Brain pericyte (primary cell): ENCODE results near the gene DYNC1H1.
"Not testable (repeated sequence)": the region's sequence is repeated elsewhere in the genome, so short reads cannot be mapped to it uniquely, and the experiment has no call there.

Source experiments
- DNase-seq: peaks from one replicate; pipeline ENCODE4 v3.0.0-alpha.2; 2012; ENCODE audit warnings: low read depth, low spot score

DYNC1H1 gene

DNA sequence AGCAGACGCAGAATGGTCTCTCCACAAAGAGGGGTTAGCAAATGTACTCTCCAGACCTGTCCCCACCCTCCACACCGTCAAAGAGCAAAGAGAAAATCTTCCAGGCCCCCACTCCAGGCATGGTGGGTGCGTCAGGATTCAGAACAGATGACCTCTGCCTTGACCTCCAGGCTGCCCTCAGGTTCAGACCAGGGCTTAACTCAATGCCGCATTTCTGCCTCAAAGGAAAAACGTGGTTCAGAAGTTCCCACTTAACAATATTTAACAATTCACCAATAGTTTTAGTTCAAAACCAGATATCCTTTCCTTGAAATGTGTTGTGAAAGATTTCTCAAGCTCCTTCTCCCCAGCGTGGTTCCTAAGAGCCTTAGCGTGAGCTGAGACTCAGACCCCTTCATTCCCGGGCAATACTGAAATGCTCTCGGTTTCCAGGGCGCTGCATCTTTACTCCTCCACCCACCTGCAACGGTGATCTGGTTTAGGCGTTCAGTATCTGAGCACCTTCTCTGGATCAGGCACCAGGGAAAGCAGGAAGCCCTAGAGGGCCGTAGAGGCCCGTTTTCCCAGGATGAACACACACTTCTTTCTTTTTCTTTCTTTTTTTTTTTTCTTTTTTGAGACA lies 99.5 kb downstream of the DYNC1H1 start:
- DNase-seq = no peak

DNA sequence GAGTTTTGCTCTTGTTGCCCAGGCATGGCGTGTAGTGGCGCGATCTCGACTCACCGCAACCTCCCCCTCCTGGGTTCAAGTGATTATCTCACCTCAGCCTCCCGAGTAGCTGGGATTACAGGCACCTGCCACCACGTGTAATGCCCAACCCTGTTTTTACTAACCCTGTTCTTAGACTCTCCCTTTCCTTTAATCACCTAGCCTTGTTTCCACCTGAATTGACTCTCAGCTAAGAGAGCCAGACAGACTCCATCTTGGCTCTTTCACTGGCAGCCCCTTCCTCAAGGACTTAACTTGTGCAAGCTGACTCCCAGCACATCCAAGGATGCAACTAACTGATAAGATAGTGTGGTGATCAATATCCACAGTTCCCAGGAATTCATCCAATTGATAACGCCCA lies 100.2 kb downstream of the DYNC1H1 start:
- not testable (repeated sequence) for DNase-seq

DNA sequence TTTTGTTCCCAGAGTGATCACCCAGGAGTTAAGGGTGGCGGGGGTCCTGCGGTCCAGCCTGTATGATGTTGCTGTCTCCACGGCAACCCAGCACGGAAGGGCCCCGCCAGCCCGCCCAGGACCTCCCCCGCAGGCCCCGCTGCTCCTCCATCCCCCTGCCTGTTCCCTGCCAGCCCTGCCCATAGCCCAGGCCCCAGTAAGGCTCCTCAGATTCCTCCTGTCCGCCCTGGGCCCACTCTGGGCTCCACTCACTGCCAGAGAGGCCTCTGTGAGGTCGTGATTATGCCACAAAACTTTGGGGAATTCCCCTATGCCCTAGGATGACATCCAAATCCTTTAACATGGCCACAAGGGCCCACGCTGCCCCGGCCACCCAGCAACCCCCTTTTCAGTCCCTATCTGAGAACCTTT lies 101.7 kb downstream of the DYNC1H1 start:
- no peak for DNase-seq

DNA sequence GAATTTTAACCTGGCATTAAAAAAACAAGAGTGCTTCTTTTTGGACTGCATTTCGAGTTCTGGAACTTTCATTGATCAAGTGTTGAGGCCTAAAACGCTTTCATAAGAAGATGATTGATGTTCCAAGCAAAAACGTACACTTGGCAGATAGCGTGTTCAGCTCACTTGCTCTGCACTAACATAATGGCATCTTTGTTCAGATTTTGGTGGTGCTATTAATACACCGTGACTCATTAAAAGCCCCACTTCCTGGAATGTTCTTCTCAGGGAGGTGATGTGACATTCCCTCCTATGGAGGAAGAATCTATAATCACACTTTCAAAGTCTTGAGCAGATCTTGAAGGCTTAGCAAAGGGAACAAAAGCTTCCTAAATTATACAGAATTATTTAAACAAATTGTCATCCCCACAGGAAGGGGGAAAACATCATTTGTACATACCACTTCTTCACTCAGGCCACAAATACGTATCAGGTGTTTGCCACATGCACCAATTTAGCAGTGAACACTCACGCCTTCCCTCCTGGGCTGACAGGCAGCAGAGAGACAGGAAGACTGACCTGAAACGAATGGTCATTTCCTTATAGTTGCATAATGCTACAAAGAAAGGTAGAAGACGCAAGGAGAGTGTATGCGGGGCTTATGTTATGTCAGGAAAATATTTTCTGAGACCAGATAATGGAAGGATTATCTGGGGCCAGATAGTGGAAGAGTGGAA lies 107.1 kb downstream of the DYNC1H1 start:
- no peak for DNase-seq

DNA sequence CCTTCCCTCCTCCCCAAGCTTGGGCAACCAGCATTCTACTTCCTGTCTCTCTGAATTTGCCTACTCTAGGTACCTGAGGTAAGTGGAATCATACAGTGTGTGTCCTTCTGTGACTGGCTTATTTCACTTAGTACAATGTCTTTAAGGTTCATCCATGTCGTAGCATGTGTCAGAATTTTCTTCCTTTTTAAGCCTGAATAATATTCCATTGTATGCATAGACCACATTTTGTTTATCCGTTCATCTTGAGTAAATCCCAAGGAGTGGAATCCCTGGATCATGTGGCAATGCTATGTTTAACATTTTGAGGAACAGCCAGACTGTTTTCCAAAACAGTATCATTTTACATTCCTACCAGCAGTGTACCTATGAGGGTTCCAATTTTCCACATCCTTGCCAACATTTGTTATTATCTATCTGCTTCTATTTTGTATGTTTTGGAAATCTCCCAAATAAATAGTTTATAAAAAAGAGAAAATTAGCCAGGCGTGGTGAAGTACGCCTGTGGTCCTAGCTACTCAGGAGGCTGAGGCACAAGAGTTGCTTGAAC lies 110.1 kb downstream of the DYNC1H1 start:
- DNase-seq = no peak

DNA sequence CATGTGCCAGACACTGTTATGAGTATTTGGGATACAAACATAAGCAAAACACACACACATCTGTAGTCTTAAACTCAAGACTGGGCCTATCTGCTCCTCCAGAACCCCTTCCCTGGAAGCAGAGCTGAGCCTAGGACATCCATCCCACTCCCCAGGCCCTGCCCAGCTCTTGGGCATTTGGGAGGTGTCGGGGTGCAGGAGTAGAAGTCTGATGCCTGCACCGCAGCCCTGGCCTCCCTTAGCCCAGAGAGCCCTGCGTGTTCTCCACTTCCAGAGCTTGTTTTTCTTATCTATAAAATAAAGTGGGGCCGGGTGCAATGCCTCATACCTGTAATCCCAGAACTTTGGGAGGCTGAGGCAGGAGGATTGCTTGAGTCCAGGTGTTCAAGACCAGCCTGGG lies 110.8 kb downstream of the DYNC1H1 start:
- no peak for DNase-seq

DNA sequence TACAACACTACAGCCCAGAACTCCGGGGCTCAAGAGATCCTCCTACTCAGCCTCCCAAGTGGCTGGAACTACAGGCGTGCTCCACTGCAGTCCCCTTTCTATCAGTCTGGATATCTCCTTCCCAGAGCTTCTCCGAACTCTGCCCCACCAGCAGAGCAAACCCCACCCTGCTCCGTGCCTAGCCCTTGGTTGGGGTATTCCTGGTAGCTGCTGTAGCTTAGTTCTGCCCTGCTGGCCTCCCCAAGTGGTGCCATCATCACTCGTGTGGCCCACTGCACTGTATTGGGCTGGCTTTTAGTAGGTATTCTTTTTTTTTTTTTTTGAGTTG lies 113.0 kb downstream of the DYNC1H1 start:
- no peak for DNase-seq

DNA sequence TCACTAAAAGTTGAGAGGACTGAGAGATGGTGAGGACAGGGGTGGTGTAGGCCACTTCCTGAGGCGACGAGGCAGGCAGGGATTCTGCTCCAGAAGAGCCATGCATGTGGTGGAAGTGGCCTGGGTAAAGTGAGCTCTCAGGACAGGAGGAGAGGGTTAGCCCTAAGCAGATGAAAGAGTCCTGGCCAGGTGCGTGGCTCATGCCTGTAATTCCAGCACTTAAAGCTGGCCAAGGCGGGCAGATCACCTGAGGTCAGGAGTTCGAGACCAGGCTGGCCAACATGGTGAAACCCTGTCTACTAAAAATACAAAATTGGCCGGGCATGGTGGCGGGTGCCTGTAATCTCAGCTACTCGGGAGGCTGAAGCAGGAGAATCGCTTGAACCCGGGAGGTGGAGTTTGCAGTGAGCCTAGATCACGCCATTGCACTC lies 114.0 kb downstream of the DYNC1H1 start:
- not testable (repeated sequence) for DNase-seq

DNA sequence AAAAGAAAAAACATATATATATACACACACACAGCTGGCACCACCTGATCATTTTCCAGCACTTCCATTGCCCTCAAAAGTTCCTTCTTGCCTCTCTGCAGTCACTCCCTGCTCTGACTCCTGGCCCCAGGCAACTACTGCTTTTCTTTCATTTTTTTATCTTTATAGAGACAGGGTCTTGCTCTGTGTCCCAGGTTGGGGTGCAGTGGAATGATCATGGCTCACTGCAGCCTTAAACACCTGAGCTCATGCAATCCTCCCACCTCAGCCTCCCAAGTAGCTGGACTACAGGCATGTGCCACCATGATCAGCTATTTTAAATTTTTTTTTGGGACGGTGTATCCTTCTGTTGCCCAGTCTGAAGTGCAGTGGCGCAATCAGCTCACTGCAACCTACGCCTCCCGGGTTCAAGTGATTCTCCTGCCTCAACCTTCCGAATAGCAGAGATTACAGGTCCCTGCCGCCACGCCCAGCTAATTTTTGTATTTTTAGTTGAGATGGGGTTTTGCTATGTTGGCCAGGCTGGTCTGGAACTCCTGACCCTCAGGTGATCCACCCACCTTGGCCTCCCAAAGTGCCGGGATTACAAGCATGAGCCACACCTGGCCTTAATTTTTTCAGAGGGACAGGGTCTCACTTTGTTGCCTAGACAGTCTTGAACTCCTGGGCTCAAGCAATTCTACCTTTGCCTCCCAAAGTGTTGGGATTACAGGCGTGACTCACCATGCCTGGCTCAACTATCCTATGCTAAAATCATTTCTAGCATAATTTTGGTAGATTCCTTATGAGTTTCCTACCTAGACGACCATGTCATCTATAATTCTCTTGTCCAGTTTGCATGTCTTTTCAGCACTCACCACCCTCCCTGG lies 114.7 kb downstream of the DYNC1H1 start:
- no peak for DNase-seq

DNA sequence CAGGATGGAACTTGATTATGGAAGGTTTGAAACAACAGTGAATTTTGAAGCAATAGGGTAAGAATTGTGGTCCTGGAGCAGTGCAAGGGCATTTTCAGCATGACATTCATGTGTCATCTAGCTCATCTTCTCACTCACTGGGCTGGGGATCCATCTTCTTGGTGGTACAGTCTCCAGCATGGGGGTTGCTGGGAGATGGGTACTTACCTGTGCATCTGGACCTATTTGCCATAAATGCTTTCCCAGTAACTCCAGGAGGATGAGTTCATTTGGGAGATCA lies 115.3 kb downstream of the DYNC1H1 start:
- DNase-seq = no peak

DNA sequence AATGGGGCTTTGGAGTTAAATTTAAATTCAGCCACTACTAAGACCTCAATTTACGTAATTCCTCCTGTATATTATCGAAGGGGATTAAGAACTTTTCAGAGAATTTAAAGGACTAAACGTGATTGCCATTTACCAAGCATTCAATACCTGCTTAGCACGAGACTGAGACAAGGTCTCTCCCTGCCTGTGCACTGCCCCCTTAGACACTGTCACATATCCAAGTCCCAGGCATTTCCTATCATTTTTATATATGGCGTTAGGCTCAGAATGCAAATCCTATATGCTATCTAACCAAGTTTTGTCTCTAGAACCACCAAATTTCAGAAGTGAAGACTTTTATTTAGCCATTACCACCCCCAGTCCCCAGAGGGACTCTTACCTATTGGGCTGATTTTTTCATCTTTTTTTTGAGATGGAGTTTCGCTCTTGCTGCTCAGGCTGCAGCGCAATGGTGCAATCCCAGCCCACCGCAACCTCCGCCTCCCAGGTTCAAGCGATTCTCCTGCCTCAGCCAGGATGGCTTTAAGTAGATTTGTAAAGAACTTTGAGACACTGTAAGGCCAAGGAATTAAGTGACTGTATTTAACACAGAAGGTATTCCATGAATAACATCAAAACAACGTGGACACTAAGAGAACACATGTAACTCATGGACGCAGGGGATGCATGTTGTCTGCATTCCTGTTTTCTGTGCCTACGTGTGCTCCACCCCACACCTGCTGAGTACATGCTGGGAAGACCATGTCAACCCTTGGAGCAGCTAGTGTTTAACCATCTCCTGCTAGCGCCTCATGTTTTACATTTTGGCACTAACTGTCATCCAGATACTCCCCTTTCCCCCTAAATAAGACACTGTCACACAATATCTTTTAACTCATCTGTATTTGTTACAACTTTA lies 116.1 kb downstream of the DYNC1H1 start:
- DNase-seq = no peak

DNA sequence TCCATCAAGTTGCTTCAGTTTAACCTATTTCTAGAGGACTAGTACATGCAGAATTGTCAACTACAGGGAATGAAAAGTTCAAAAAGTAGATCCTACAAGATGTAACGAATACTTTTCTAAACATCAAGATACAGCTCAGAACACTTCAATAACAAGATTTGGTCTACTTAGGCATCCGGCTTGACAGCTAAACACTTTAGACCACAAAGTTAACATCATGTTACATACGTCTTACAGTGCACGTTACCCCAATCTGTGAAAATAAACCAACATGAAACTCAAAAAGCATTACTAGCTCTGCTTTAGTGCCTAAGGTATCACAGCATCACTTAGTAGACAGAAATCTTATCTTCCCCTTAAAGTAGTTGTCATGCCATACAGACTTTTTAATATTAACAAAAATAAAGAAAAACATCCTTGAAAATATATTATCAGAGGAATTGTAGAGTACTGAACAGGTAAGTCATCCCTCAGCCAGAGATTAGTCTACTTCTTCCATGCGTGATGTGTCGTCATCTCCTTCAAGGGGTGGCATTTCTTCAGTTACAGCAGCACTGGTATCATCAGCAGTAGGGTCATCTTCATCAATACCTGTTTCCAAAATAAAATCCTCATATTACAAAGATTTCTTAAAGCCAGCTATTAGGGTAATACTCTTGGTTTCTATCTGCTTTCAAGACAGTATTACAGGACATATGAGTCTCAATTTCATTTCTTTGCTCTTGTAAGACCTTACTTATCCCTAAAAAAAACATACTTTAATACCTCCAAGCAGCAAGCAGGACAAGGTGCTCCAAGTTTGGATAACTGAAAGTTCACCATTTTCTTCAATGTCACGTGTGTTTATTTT lies 117.1 kb downstream of the DYNC1H1 start:
- no peak for DNase-seq

DNA sequence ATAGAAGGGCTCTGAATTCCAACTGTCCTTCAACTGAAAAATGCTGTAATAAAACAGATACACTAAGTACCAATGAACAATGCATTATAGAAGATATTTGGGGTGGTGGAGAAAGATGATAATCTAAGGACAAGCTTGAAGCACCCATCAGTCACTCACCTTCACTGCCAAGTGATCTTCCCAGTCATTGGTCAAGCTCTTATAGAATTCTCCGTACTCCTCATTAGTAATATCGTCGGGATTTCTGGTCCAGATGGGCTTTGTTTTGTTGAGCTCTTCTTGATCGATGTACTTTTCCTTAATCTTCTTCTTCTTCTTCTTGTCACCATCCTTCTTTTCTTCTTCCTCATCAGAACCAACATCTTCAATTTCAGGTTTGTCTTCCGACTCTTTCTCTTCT lies 120.1 kb downstream of the DYNC1H1 start:
- not testable (repeated sequence) for DNase-seq

DNA sequence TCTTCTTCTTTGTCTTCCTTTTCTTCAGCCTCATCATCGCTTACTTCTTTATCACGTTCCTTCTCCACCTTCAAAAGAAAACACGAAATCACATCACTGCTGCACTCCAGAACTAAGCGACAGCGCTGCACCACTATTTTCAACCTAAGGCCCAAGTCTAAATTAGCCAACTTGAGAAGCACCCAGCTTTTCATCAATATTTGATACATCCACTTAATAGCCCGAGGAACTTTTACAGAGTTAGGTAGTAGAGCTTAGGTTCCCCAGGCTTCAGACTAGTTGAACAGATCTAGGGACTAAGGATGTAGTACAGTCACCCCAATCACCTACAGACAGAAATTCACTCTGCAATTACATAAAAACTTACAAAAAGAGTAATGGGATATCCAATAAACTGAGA lies 120.6 kb downstream of the DYNC1H1 start:
- no peak for DNase-seq

DNA sequence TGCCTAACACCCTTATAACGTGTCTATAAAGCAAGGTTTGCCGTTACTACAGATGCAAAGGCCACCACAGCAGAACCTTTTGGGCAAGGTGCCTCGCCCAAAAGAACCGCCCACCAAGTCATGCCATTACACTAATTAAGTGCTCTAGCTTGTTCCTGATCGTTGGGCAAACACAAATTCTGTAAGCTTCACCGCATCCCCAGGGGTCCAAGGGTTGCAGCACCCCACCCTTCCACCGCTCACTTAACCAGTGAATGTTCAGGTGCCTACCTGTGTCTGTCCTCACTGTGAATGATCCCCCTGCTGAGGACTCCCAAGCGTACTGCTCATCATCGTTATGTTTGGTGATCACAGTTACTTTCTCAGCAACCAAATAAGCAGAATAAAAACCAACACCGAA lies 121.1 kb downstream of the DYNC1H1 start:
- DNase-seq = no peak

DNA sequence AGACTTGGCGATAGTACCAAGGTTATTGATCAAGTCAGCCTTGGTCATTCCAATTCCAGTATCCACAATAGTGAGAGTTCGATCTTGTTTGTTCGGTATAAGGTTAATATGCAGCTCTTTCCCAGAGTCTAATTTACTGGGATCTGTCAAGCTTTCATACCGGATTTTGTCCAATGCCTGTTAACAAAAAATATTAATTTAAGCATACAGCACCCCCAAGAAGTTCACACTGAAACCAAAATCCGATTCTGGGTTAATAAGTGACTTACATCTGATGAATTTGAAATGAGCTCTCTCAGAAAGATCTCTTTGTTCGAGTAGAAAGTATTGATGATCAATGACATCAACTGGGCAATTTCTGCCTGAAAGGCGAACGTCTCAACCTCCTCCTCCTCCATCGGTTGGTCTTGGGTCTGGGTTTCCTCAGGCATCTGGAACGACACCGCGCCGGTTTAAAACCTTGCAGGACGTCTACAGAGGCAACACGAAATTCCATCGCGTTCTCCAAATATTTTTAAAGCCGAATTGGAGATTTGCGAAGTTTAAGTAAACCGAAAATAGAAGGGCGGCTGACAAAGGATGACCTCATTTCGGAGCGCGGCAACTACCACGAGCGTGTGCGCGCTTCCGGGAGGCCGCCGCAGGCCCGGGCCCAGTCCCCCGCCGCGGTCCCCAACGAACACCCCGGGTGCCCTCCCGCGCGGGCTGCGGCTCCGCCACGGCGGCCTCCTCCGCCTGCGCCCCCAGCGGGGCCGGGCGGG lies 121.8 kb downstream of the DYNC1H1 start:
- no peak for DNase-seq

DNA sequence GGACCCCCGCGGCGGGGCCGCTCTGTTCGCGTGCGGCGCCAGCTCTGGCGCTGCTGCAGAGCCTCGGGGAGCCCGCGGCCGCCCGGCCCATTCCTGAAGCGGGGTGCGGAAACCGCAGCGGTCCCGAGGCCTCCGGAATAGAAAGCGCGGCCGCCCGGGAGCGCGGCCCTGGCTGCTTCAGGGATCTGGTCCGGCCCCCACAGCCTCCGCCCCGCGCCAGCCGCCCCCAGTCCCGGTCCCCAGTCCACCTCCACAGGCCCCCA lies 122.3 kb downstream of the DYNC1H1 start:
- DNase-seq = no peak

DNA sequence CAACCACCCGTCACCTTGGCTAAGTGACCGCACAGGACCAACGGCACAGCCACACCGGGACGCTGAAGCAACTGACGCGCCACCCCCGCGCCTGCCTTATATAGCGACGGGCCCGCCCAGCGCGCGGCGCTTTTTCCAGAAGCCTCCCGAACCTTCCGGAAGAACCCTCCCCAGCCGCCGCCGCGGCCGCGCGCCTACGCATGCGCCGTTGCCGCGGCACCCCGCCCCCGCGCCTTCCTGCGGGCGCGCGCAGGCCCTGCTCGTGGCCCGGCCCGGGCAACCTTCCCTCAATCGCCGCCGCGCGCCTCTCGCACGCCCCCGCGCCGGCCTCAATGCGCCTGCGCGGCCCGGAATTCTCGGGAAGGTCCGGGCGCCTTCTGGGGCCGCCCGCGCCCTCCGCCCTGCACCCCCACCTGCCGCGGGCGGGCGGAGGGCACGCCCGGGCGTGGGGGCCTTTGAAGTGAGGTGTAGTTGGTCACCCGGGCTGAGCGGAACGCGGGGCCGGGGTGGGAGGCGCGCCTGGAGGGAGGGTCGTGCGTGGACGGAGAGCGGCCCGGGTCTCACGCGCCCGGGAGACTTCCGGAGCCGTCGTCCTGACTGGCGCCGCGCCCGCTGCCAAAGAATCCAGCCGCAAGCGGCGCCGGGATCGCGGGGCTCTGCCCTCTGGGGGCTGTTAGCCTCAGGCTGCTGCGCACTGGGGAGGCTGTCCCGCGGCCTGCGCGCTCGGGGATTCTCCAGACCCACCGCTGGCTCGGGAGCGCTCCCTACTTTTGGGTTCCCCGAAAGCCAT lies 122.8 kb downstream of the DYNC1H1 start, which contains the start of gene HSP90AA1:
HSP90AA1 (minus strand) TSS at position 73 of the 790 bp plus-strand sequence. CDS start 666 bp downstream, outside the sequence.
- DNase-seq = peak; percentile 36

DNA sequence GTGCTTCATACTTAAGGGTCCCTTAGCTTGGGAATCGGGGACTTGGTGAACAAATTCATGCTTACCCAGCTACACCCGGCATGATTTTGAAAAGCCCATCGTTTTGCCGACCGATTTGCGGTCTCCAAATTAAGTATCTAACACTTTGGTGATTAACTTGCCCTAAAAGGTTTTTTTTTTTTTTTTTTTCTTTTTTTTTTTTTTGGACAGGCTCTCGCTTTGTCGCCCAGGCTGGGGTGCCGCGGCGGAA lies 123.3 kb downstream of the DYNC1H1 start:
- no peak for DNase-seq
